Karpas-422 (cell line): Measurements from ENCODE around the gene KRT76. TPM values are rescaled to one million over a fixed set of nuclear protein-coding genes. Genes with fewer than 3 reads are reported as not detected.

Experiments used
- DNase-seq: peaks from one replicate; pipeline ENCODE4 v3.0.0-alpha.2; 2015
- H2AFZ ChIP-seq: fragments of 200-600 bp; sonication (generic); 2 replicates; pipeline ENCODE4 v1.6.1; 2014; ENCODE audit warnings: antibody characterized with exemption, low read length, mixed read lengths
- H3K27ac ChIP-seq: fragments of 200-600 bp; sonication (generic); 2 replicates; pipeline ENCODE4 v1.5.1; 2014; ENCODE audit warnings: mild to moderate bottlenecking, low read length, moderate library complexity
- H3K27me3 ChIP-seq: fragments of 200-600 bp; sonication (generic); 2 replicates; pipeline ENCODE4 v1.6.1; 2014; ENCODE audit warnings: low read length, mixed read lengths
- H3K36me3 ChIP-seq: fragments of 200-600 bp; sonication (generic); 2 replicates; pipeline ENCODE4 v1.6.1; 2014; ENCODE audit warnings: low read length, mixed read lengths; ENCODE audit not compliant: insufficient read depth
- H3K4me1 ChIP-seq: fragments of 200-600 bp; sonication (generic); 2 replicates; pipeline ENCODE4 v1.6.1; 2014; ENCODE audit warnings: mild to moderate bottlenecking, low read length, mixed read lengths
- H3K4me2 ChIP-seq: fragments of 200-600 bp; sonication (generic); 2 replicates; pipeline ENCODE4 v1.6.1; 2014; ENCODE audit warnings: low read length, low read depth, mild to moderate bottlenecking; ENCODE audit not compliant: poor library complexity, severe bottlenecking
- H3K4me3 ChIP-seq: fragments of 200-600 bp; sonication (generic); 2 replicates; pipeline ENCODE4 v1.5.1; 2014; ENCODE audit warnings: mild to moderate bottlenecking, antibody characterized with exemption, low read length, mixed read lengths
- H3K79me2 ChIP-seq: fragments of 200-600 bp; sonication (generic); 2 replicates; pipeline ENCODE4 v1.6.1; 2014; ENCODE audit warnings: mild to moderate bottlenecking, low read length, mixed read lengths
- H3K9ac ChIP-seq: fragments of 200-600 bp; sonication (generic); 2 replicates; pipeline ENCODE4 v1.6.0; 2014; ENCODE audit warnings: low read length
- H3K9me2 ChIP-seq: fragments of 200-600 bp; sonication (generic), shearing (Covaris generic); replicated peaks from 2 replicates; pipeline ENCODE4 v1.6.0; 2014; ENCODE audit warnings: mild to moderate bottlenecking, low read length, moderate library complexity; ENCODE audit not compliant: insufficient read depth
- H3K9me3 ChIP-seq: fragments of 300-700, 200-600 bp; sonication (generic); 2 replicates; pipeline ENCODE4 v1.6.1; 2014; ENCODE audit warnings: low read length, mixed read lengths
- H4K20me1 ChIP-seq: fragments of 200-600 bp; sonication (generic); 2 replicates; pipeline ENCODE4 v1.6.1; 2014; ENCODE audit warnings: mild to moderate bottlenecking, antibody characterized with exemption, low read length, low read depth; ENCODE audit not compliant: insufficient read depth
- total RNA-seq: library from RNA; depleted of rRNA; stranded (reverse); fragments of >200 nt; shearing (Covaris generic); gene quantifications from 2 replicates; pipeline ENCODE4 v1.2.3, GENCODE V29; 2014; ENCODE audit warnings: low replicate concordance

The KRT76 gene
- total RNA-seq, 1 experiment from 2014 or later: not detected

- Histone ChIP-seq H3K4me2 (peak overlapping the region; percentile 74), H3K4me1 (peaks cover 31% of the 10 kb centered on the region), H2AFZ (no peak overlapping the region), H3K27me3 (no peaks in the 10 kb centered on the region), H3K4me3 (no peak overlapping the region), H3K27ac (0 out of 2 replicates have a peak overlapping the region, but pooled peaks have one; percentile 18), H3K9ac (no peak overlapping the region), H3K36me3 (no peaks in the 10 kb centered on the region), H3K9me2 (no peaks in the 10 kb centered on the region), H4K20me1 (no peaks in the 10 kb centered on the region), H3K79me2 (no peaks in the 10 kb centered on the region), H3K9me3 (no peaks in the 10 kb centered on the region)
- peak; percentile 58 for DNase-seq
These were observed 48.8 kb downstream of the KRT76 start for GRCh38 chr12:52728374-52728773.

DNA sequence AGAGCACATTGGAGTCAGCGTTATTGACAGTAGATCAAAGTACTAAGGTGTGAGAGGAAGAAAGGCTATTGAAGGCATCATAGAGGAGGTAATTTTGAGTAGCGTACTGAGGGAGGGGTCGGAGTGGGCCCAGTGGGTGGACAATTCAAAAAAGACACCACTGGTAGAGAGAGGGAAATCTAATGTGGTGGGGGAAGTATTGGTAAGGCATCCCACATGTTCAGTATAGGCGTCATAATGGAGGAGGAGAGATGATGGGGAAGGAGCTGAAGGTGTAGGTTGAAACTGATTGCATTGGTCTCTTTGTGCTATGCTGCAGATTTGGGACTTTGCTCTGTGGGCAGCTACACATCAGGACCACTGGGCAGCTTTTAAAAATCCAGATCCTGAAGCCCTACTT, 50.1 kb downstream of the KRT76 start:
- Histone ChIP-seq H3K4me2 (no peak overlapping the region), H3K79me2 (no peaks in the 10 kb centered on the region), H4K20me1 (no peaks in the 10 kb centered on the region), H3K4me1 (peaks cover 31% of the 10 kb centered on the region), H3K36me3 (no peaks in the 10 kb centered on the region), H2AFZ (no peak overlapping the region), H3K9me2 (no peaks in the 10 kb centered on the region), H3K27me3 (no peaks in the 10 kb centered on the region), H3K9me3 (no peaks in the 10 kb centered on the region), H3K4me3 (no peak overlapping the region), H3K27ac (no peak overlapping the region), H3K9ac (no peak overlapping the region)
- no peak for DNase-seq

DNA sequence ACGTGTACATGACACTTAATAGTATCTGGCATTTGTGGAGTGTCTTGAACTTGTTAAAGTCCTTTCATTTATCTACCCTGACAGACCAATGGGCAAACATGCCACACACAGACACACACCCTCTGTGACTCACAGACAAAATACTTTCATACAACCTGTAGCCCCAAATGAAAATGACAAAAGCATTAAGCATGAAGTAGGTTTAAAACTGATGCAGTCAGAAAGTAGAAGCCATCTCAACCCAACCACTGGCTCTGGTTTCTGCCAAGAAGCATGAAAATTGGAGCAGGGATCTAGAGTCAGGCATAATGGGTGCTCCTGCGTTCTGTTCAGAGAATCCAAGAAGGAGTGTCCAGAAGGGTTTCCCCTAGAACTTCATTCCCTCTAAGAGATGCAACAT, 50.7 kb downstream of the KRT76 start:
- Histone ChIP-seq H2AFZ (no peak overlapping the region), H3K4me2 (no peak overlapping the region), H3K4me3 (no peak overlapping the region), H4K20me1 (no peaks in the 10 kb centered on the region), H3K9ac (no peak overlapping the region), H3K9me2 (no peaks in the 10 kb centered on the region), H3K4me1 (peaks cover 31% of the 10 kb centered on the region), H3K27ac (no peak overlapping the region), H3K9me3 (no peaks in the 10 kb centered on the region), H3K36me3 (no peaks in the 10 kb centered on the region), H3K79me2 (no peaks in the 10 kb centered on the region), H3K27me3 (no peaks in the 10 kb centered on the region)
- no peak for DNase-seq

- Histone ChIP-seq H2AFZ (no peak overlapping the region), H3K4me3 (no peak overlapping the region), H3K36me3 (no peaks in the 10 kb centered on the region), H3K9me3 (no peaks in the 10 kb centered on the region), H3K27me3 (no peaks in the 10 kb centered on the region), H3K9me2 (no peaks in the 10 kb centered on the region), H3K79me2 (no peaks in the 10 kb centered on the region), H4K20me1 (no peaks in the 10 kb centered on the region), H3K4me2 (no peak overlapping the region), H3K27ac (no peak overlapping the region), H3K9ac (no peak overlapping the region), H3K4me1 (peaks cover 15% of the 10 kb centered on the region)
- DNase-seq: no peak
These were observed 52.8 kb downstream of the KRT76 start for GRCh38 chr12:52724384-52724783.

- DNase-seq: no peak
- Histone ChIP-seq H4K20me1 (no peaks in the 10 kb centered on the region), H3K4me3 (no peak overlapping the region), H3K9ac (no peak overlapping the region), H3K9me3 (no peaks in the 10 kb centered on the region), H3K79me2 (no peaks in the 10 kb centered on the region), H3K27me3 (no peaks in the 10 kb centered on the region), H3K4me2 (no peak overlapping the region), H3K36me3 (no peaks in the 10 kb centered on the region), H3K27ac (no peak overlapping the region), H3K4me1 (no peaks in the 10 kb centered on the region), H3K9me2 (no peaks in the 10 kb centered on the region), H2AFZ (no peak overlapping the region)
These were observed 54.5 kb downstream of the KRT76 start for GRCh38 chr12:52722680-52723079.

DNA sequence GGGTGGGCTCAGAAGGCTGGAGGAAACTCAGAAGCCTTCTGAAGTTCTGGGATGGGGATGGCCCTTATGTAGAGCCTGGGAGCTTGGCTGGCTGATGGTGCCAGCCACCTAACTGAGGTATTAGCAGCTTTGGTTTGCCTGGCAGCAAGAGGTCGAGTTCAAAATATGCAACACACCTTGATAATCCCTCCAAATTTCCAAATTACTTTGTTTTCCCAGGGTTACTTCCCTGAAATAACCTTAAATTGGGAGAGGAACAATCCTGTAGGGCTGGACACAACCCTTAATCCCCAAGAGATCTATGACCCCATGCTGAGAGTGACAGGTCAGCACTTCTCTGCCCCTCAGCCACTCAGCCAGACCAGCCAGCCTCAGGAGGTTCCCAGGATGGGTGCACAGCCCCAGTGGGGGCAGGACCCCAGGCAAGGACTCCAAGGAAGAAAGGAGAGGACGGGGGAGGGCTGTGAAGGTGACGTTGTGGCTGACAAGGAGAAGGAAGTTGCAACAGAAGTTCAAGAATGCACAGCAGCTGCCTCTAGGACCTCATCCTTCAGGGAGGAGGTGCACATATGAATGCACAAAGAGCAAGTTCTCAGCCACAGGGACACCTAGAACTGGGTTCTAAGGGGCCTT, 55.2 kb downstream of the KRT76 start:
- H3K4me2 ChIP-seq: no peak overlapping the region
- H2AFZ ChIP-seq: no peak overlapping the region
- no peak overlapping the region for H3K27ac ChIP-seq
- H3K4me1 ChIP-seq: no peaks in the 10 kb centered on the region
- H3K9me3 ChIP-seq: no peaks in the 10 kb centered on the region
- no peak overlapping the region for H3K9ac ChIP-seq
- DNase-seq: no peak
- H4K20me1 ChIP-seq: no peaks in the 10 kb centered on the region
- no peaks in the 10 kb centered on the region for H3K36me3 ChIP-seq
- no peaks in the 10 kb centered on the region for H3K9me2 ChIP-seq
- no peaks in the 10 kb centered on the region for H3K79me2 ChIP-seq
- H3K27me3 ChIP-seq: no peaks in the 10 kb centered on the region
- H3K4me3 ChIP-seq: no peak overlapping the region

DNA sequence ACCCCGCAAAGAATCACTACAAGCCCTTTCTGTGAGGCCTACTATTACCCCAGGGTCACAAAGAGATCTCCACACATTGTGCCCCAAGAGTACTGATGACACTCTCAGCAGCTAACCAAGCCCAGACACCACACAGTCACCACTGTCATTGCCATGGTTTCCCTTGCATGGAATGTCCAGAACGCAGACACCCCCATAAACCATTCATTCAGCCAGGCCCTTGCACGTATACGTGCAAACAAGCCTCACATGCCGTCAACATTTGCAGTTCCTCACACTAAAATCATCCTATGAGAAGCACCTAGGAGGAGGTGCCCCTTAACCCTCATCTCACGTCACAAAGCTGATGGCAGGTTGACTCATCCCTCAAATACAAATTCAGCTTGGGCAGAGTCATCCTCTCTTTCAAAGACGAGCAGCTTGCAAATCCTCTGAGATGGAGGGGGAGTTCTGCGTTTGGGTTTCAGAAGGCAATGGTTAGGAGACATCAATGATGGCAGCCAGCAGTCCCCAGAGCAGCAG, 56.7 kb downstream of the KRT76 start:
- H3K36me3 ChIP-seq: no peaks in the 10 kb centered on the region
- H2AFZ ChIP-seq: no peak overlapping the region
- no peaks in the 10 kb centered on the region for H3K9me2 ChIP-seq
- H4K20me1 ChIP-seq: no peaks in the 10 kb centered on the region
- no peak overlapping the region for H3K27ac ChIP-seq
- H3K9ac ChIP-seq: no peak overlapping the region
- no peak overlapping the region for H3K4me2 ChIP-seq
- no peak for DNase-seq
- no peaks in the 10 kb centered on the region for H3K79me2 ChIP-seq
- no peak overlapping the region for H3K4me3 ChIP-seq
- H3K4me1 ChIP-seq: no peaks in the 10 kb centered on the region
- H3K9me3 ChIP-seq: no peaks in the 10 kb centered on the region
- H3K27me3 ChIP-seq: no peaks in the 10 kb centered on the region
